Fibroblast of pulmonary artery (primary cell): ENCODE results near the gene THAP8.

ENCODE experiments used
- DNase-seq: peaks from one replicate; pipeline ENCODE4 v3.0.0-alpha.2; 2010; ENCODE audit warnings: low read depth
- H3K4me3 ChIP-seq: replicated peaks from 2 replicates; pipeline ENCODE4 v1.5.1; 2011; ENCODE audit warnings: low read depth, mild to moderate bottlenecking, control low read depth, low read length, moderate library complexity
- TF ChIP-seq, protein P1 (sequence below): IDR thresholded peaks from 2 replicates; pipeline ENCODE4 v1.5.1; 2011; ENCODE audit warnings: mild to moderate bottlenecking, control low read depth, low read length, inconsistent platforms; ENCODE audit errors: missing control alignments

THAP8 gene

GRCh38 chr19:36030264-36031148 is 23.6 kb downstream of the THAP8 start:
- peak; percentile 48 for DNase-seq

DNA sequence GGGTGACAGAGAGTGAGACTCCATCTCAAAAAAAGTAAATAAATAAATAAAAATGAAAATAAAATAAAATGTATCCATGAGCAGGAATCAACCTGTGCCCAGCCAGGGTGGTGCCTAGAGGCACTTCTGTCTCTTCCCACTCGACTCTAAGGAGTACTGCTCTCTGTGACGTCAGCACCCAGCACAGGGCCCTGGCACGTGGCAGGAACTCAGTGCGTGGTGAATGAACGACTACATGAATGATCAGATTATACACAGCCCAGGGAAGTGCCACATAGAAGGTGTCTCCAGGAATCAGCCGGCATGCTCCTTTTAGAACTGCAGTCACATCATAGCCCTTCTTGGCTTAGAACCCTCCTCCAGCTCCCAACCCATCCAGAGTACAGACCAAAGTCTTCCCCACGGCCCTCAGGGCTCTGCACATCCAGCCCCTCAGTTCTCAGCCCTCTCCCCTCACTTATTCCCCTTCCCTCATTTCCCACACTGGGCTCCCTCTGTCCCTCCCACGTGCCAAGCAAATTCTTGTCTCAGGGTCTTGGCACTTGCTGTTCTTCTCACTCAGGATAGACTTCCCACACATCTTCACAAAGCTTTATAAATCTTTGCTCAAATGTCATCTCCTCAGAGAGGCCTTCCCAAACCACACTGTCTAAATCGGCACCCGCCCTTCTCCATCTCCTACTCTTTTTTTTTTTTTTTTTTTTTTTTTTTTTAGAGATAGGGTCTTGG is 25.6 kb downstream of the THAP8 start:
- no peak overlapping the region for H3K4me3 ChIP-seq
- TF ChIP-seq, protein P1, sequence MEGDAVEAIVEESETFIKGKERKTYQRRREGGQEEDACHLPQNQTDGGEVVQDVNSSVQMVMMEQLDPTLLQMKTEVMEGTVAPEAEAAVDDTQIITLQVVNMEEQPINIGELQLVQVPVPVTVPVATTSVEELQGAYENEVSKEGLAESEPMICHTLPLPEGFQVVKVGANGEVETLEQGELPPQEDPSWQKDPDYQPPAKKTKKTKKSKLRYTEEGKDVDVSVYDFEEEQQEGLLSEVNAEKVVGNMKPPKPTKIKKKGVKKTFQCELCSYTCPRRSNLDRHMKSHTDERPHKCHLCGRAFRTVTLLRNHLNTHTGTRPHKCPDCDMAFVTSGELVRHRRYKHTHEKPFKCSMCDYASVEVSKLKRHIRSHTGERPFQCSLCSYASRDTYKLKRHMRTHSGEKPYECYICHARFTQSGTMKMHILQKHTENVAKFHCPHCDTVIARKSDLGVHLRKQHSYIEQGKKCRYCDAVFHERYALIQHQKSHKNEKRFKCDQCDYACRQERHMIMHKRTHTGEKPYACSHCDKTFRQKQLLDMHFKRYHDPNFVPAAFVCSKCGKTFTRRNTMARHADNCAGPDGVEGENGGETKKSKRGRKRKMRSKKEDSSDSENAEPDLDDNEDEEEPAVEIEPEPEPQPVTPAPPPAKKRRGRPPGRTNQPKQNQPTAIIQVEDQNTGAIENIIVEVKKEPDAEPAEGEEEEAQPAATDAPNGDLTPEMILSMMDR: no peak
- DNase-seq: no peak

More at GRCh38 chr19:36030264-36031148, 23.6 kb downstream of the THAP8 start:
- TF ChIP-seq, protein P1: peak; percentile 25
- H3K4me3 ChIP-seq: no peak overlapping the region

DNA sequence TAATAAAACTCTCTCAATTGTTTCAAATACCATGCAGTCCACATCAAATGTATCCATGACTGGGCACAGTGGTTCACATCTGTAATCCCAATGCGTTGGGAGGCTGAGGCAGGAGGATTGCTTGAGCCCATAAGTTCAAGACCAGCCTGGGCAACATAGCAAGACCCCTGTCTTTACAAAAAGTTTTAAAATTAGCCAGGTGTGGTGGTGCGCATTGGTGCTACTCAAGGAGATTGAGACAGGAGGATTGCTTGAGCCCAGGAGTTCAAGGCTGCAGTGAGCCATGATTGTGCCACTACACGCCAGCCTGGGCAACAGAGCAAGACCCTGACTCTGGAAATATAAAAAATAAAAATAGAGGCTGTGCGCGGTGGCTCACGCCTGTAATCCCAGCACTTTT is 26.4 kb downstream of the THAP8 start:
- H3K4me3 ChIP-seq: no peak overlapping the region
- DNase-seq: no peak
- TF ChIP-seq, protein P1: no peak

DNA sequence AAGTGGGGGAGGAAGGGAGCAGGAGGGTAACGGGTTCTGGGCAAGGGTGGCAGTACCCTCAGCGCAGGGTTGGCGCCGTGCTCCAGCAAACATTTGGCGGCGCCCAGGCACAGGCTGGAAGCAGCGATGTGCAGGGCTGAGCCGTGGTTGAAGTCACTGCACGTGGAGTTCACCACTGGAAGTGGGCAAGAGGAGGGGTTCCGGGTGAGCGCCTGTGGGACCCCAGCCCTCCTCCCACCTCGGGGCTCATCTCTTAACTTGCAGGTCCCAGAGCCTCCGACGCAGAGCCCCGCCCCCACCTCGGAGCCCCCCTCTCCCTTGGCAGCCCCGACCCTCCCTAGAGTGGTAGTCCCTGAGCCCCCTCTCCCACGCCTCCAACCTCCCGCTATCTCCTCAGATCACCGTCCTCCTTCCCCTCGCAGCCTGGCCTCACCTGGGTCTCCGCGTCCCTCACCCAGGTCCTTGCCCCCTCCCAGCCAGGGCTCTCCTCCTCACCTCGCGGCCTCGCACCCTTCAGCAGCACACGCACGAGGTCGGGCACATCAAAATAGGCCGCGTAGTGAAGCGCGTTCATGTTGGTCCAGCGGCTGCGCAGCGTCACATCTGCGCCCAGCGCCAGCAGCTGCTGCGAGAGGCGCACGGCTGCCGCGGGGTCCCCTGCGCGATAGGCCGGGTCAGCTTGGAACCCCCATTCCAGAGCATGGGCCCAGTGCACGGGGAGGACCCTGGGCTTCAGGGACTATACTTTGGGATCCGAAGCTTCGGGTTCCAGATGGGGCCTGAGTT is 27.8 kb downstream of the THAP8 start:
- TF ChIP-seq, protein P1: no peak
- no peak overlapping the region for H3K4me3 ChIP-seq
- DNase-seq: no peak

- no peak for DNase-seq
- H3K4me3 ChIP-seq: no peak overlapping the region
- TF ChIP-seq, protein P1: no peak
Measured at GRCh38 chr19:36025541-36025940, 28.5 kb downstream of the THAP8 start.

GRCh38 chr19:36023432-36023831 is 30.7 kb downstream of the THAP8 start:
- DNase-seq: no peak
- TF ChIP-seq, protein P1: no peak
- H3K4me3 ChIP-seq: no peak overlapping the region
